ENCODE results near the gene NPIPB12.
"Not testable (repeated sequence)": the region's sequence is repeated elsewhere in the genome, so short reads cannot be mapped to it uniquely, and the experiment has no call there.

The NPIPB12 gene

DNA sequence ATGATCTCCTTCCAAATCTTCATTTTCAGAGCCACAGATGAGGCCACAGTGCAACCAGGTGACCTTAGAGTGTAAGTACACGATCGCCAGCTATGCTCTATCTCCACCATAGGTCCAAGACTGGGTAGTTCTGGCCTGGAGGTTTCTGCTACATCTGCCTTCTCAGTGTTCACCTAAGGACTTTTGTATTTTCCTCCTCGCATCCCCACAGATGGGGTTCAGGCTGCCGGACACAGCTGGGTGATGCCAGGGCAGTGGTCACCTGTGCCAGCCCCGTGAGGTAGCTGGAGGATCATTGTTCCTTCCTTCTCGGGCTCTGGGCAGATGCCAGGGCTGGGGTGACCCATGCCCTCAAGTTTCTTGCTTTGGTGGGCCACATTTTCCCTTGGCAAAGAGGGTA lies at the start of gene NPIPB12:
Gene NPIPB12, minus strand, starts transcription at position 101 of the 400 bp plus-strand sequence.
- H3K4me3 Mint-ChIP-seq; H3K36me3 Mint-ChIP-seq (ENCODE audit: low read depth); H3K27ac Mint-ChIP-seq; H3K4me1 Mint-ChIP-seq (ENCODE audit: low read depth); H3K27me3 Mint-ChIP-seq (ENCODE audit: low read depth); H3K9me3 Mint-ChIP-seq: not testable (repeated sequence)

DNA sequence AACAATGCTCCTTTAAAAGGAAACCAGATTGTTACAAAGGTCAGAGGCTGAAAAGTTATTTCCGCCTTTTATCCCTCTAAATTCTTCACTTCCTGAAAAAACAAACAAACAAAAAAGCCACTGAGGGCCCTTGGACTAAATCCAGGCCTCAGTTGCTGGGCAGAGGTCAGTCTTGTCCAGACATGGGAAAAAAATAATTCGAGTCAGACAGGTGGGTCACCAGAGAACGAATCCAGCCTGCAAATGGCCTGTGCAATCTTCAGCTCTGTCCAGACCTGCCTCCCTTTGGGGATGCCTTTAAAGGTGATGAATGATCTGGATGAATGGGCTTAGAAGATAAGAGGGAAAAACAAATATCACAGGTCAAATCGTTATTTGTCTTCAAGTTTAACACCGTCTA lies 15.3 kb upstream of the NPIPB12 start:
- H3K27ac Mint-ChIP-seq; H3K9me3 Mint-ChIP-seq; H3K4me1 Mint-ChIP-seq (ENCODE audit: low read depth); H3K4me3 Mint-ChIP-seq; H3K27me3 Mint-ChIP-seq (ENCODE audit: low read depth); H3K36me3 Mint-ChIP-seq (ENCODE audit: low read depth): not testable (repeated sequence)

DNA sequence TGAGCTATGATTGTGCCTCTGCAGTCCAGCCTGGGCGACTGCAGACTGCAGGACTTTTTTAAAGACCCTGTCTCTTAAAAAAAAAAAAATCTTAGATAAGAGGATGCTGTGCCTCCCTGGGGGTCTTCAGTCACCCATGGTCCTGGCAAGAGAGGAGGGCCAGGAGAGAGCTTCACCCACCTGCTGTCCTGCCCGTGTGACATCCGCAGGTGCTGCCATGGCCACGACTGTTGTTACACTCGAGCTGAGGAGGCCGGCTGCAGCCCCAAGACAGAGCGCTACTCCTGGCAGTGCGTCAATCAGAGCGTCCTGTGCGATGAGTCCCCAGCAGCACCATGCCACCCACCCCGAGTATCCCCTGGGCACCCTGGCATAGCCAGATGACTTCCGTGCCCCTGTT lies 23.9 kb downstream of the NPIPB12 start:
- H3K27me3 Mint-ChIP-seq (ENCODE audit: low read depth); H3K9me3 Mint-ChIP-seq; H3K4me3 Mint-ChIP-seq; H3K36me3 Mint-ChIP-seq (ENCODE audit: low read depth); H3K27ac Mint-ChIP-seq; H3K4me1 Mint-ChIP-seq (ENCODE audit: low read depth): not testable (repeated sequence)

DNA sequence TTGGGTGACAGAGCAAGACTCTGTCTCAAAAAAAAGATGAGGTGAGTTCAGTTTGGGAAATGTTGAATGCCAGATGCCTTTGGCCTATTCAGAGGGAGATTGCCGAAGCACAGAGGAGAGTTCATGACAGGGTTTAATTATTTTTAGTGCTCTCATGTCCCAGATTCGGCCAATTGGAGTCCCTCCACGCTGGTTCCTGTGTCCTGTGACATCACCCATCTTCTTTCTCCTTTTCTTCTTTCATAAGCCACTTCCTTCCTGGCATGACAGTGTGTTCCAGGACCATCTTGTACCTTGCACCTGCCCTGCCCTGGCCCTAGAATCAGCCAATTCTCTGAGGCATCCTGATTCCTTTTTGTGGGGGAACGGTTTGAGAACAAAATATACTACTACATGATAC lies 34.1 kb downstream of the NPIPB12 start:
- not testable (repeated sequence) for H3K27ac Mint-ChIP-seq; H3K27me3 Mint-ChIP-seq (ENCODE audit: low read depth); H3K4me1 Mint-ChIP-seq (ENCODE audit: low read depth); H3K4me3 Mint-ChIP-seq; H3K36me3 Mint-ChIP-seq (ENCODE audit: low read depth); H3K9me3 Mint-ChIP-seq

DNA sequence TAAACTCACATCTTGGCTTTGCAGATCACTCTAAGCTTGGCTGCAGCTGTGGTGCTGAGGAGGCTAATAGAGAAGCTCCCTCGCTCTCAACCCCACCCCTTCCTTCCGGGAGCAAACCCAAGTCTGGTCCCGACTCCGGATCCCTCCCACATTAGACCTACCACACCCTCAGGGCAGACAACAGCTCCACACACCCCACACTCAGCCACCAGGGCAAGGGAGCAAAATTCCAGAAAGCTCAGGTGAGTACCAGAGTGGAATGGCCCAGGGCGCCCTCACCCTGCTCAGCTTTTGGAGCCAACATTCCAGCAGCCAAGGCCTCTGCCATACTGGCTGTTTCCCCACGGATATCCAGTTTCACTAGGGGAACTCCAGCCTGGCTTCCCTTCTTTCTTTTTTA lies 36.5 kb downstream of the NPIPB12 start:
- not testable (repeated sequence) for H3K4me1 Mint-ChIP-seq (ENCODE audit: low read depth); H3K27me3 Mint-ChIP-seq (ENCODE audit: low read depth); H3K27ac Mint-ChIP-seq; H3K4me3 Mint-ChIP-seq; H3K36me3 Mint-ChIP-seq (ENCODE audit: low read depth); H3K9me3 Mint-ChIP-seq

DNA sequence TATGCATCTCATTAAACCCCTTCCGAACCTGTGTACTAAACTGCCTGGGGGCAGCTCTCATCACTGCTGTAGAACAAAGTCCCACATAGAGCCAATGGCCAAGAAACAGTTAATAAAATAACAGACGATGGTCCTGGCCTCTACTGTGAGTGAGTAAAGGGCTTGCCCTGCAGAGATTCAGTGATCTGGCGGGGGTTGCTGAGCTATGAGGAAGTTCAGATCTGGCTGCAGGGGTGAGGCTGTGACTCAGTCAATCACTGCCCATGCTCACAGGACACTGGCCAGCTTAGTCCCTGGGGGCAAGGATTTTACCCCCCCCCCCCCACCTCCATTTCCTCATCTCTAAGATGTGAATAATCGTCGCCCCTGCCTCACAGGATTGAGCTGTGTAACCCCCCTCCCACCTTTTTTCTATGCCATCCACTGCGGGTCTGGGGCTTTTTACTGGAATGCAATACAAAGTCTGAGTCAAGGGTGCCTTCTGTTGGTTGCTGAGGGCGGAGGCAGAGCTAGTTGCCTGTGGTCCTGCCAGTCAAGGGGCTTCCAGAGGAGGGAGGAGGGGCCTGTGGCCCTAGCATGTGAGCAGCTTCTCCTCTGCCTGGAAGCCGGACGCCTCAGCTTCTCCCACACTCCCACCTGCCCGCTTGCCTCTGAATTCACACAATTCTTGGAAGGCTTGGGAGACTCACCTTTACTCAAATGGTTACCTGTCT lies 38.4 kb downstream of the NPIPB12 start:
- H3K36me3 Mint-ChIP-seq (ENCODE audit: low read depth); H3K4me3 Mint-ChIP-seq; H3K27ac Mint-ChIP-seq; H3K27me3 Mint-ChIP-seq (ENCODE audit: low read depth); H3K9me3 Mint-ChIP-seq; H3K4me1 Mint-ChIP-seq (ENCODE audit: low read depth): not testable (repeated sequence)

DNA sequence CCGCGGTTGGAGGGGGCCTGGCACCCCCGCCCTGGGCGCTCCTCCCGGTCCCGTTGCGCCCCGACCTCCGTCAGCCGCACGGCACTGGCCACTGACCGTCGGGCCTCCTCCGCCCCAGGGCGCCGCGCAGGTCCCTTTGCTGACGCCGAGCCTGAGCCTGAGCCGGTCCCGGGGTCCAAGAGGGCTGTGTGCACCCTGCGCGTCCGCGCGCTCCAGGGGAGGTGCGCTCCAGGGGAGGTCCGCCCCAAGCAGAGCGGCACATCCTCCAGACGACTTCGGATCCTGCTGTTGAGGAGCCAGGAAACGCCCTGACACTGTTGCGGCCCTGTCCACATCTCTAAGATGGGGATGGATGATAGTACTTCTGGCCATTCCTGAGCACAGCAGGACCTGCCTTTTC lies 39.3 kb downstream of the NPIPB12 start:
- H3K27me3 Mint-ChIP-seq (ENCODE audit: low read depth); H3K4me3 Mint-ChIP-seq; H3K9me3 Mint-ChIP-seq; H3K27ac Mint-ChIP-seq; H3K4me1 Mint-ChIP-seq (ENCODE audit: low read depth); H3K36me3 Mint-ChIP-seq (ENCODE audit: low read depth): not testable (repeated sequence)

DNA sequence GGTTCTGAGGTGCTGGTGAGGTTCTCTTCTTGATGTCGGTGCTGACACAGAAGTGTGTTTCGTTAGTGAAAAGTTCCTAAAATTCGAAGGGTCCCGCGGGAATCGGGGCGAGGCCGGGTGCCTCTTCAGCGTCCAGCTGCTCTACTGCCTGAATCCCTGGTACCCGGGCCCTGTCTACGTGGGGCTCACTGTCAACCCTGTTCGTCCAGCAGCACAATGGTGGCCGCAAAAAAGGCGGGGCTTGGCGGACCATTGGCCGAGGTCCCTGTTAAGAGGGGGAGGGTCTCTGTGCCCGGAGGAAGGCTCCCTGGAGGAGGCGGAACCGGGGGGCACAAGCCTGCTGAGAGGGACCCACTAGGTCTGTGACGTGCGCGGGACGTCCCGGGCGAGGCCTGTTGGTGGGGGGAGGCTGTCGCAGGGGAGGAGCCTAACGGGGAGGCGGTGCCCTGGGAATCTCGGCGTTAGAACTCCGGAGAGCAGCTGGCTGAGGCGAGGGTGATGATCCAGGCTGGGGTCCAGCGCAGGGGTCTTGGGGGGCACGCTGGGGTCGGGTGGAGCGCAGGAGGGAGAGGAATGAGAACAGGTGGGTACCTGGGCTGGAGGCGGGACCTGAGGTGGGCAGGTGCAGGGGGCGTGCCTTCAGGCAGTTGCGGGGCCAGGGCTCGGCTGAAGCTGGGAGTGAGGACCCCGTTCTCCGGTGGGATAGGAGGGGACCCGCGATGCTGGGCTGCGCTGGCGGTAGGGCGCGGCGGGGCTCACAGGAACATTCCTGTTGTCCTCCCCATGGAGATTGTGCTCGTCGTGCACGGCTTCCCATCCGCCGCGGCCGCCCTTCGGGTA lies 40.0 kb downstream of the NPIPB12 start:
- H3K27ac Mint-ChIP-seq = not testable (repeated sequence)

DNA sequence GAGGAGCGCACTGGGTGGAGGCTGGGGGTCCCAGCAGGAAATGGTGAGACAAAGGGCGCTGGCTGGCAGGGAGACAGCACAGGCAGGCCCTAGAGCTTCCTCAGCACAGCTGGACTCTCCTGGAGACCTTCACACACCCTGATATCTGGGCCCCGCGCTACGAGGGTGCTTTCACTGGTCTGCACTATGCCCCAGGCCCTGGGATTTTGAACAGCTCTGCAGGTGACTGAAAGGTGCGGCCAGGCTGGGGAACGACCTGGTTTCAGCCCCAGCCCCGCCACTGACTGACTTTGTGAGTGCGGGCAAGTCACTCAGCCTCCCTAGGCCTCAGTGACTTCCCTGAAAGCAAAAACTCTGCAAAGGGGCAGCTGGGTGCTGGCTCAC lies 45.6 kb downstream of the NPIPB12 start:
- H3K27me3 Mint-ChIP-seq (ENCODE audit: low read depth); H3K4me1 Mint-ChIP-seq (ENCODE audit: low read depth); H3K4me3 Mint-ChIP-seq; H3K27ac Mint-ChIP-seq; H3K9me3 Mint-ChIP-seq; H3K36me3 Mint-ChIP-seq (ENCODE audit: low read depth): not testable (repeated sequence)

More for the DNA sequence above, 40.0 kb downstream of the NPIPB12 start:
- not testable (repeated sequence) for H3K4me3 Mint-ChIP-seq; H3K4me1 Mint-ChIP-seq (ENCODE audit: low read depth); H3K36me3 Mint-ChIP-seq (ENCODE audit: low read depth); H3K27me3 Mint-ChIP-seq (ENCODE audit: low read depth); H3K9me3 Mint-ChIP-seq

DNA sequence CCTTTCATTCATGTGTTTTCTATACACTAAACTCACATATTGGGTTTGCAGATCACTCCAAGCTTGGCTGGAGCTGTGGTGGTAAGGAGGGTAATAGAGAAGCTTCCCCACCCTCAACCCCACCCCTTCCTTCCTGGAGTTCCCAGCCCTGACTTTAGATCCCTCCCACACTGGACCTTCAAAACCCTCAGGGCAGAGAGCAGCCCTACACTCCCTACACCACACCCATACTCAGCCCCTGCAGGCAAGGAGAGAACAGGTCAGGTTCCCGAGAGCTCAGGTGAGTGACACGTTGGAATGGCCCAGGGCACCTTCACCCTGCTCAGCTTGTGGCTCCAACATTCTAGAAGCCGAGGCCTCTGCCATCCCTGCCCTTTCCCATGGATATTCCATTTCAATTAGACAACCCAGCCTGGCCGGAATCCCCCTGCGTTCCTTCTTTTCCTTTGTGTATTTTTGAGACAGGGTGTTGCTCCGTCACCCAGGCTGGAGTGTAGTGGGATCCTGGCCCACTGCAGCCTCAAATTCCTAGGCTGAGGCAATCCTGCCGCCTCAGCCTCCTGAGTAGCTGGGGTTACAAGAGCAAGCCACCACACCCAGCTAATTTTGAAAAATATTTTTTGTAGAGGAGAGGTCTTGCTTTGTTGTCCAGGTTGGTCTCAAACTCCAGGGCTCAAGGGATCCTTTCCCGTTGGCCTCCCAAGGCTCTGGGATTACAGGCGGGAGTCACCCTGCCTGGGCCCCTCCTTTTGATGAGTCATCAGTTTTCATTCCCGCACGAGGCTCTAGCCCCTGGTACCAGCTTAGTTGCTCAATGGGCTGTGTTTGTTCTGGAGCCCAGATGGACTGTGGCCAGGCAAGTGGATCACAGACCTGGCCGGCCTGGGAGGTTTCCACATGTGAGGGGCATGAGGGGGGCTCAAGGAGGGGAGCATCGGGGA lies 46.2 kb downstream of the NPIPB12 start, which contains the start of gene SULT1A4:
Gene SULT1A4, plus strand, starts transcription at position 208 of the 941 bp plus-strand sequence. CDS start 1,473 bp downstream, outside the sequence.
- H3K4me3 Mint-ChIP-seq; H3K9me3 Mint-ChIP-seq; H3K27me3 Mint-ChIP-seq (ENCODE audit: low read depth); H3K4me1 Mint-ChIP-seq (ENCODE audit: low read depth); H3K36me3 Mint-ChIP-seq (ENCODE audit: low read depth); H3K27ac Mint-ChIP-seq: not testable (repeated sequence)

DNA sequence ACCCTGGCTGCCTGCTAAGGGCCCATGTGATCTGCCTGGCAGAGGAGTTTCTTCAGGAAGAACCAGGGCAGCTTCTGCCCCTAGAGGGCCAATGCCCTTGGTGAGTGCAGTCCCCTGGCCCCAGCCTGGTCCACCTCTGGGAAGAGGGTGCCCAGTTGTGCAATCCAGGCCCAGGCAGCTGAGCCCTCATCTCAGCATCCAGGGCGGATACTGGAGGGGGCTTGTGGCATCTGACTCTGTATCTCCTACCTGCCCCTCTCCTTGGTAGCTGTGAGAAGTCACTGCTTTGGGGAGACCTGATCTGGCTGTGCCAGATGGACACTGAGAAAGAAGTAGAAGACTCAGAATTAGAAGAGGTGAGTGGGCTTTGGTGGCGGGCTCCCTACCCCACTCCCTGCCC lies 48.5 kb downstream of the NPIPB12 start:
- H3K4me1 Mint-ChIP-seq (ENCODE audit: low read depth); H3K9me3 Mint-ChIP-seq: not testable (repeated sequence)

DNA sequence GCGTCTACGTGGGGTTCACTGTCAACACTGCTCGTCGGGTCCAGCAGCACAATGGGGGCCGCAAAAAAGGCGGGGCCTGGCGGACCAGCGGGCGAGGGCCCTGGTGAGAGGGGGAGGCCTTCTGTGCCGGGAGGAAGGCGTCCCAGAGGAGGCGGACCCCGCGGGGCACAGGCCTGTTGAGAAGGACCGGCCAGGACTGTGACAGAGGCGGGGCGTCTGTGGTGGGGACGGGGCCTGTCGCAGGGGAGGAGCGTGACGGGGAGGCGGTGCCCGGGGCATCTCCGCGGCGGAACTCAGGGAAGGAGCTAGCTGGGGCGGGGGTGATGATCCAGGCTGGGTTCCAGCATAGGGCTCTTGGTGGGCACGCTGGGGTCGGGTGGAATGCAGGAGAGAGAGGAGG lies 51.4 kb downstream of the NPIPB12 start:
- H3K27ac Mint-ChIP-seq; H3K4me3 Mint-ChIP-seq; H3K4me1 Mint-ChIP-seq (ENCODE audit: low read depth); H3K27me3 Mint-ChIP-seq (ENCODE audit: low read depth); H3K36me3 Mint-ChIP-seq (ENCODE audit: low read depth); H3K9me3 Mint-ChIP-seq: not testable (repeated sequence)

More for the DNA sequence above, 48.5 kb downstream of the NPIPB12 start:
- H3K36me3 Mint-ChIP-seq (ENCODE audit: low read depth); H3K27me3 Mint-ChIP-seq (ENCODE audit: low read depth); H3K4me3 Mint-ChIP-seq; H3K27ac Mint-ChIP-seq: not testable (repeated sequence)

DNA sequence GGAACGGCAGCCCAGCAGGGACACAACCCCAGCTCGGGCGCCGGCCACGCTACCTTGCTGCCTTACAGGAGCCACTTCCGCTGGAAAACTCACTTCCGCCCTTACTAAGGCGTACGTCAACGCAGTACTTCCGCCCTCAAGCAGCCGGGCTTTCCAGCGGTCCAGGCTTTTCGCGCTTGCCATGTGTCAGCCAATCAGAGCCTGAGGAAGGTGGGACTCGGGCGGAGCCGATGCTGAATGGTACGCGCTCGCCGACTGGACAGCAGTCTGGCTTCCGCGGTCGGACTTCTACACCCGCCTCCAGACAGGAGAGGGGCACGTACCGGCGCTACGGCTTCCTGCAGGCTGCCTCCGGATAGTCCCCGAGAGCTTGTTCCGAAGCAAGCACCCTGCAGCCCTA lies 51.9 kb downstream of the NPIPB12 start, which contains the start of the genes BOLA2 and SLX1B:
Gene BOLA2, minus strand, starts transcription at position 83 of the 400 bp plus-strand sequence. CDS start 98 bp downstream, outside the sequence.
Gene SLX1B, plus strand, starts transcription at position 265 of the 400 bp plus-strand sequence.
- not testable (repeated sequence) for H3K9me3 Mint-ChIP-seq; H3K4me3 Mint-ChIP-seq; H3K27me3 Mint-ChIP-seq (ENCODE audit: low read depth); H3K36me3 Mint-ChIP-seq (ENCODE audit: low read depth); H3K4me1 Mint-ChIP-seq (ENCODE audit: low read depth); H3K27ac Mint-ChIP-seq

DNA sequence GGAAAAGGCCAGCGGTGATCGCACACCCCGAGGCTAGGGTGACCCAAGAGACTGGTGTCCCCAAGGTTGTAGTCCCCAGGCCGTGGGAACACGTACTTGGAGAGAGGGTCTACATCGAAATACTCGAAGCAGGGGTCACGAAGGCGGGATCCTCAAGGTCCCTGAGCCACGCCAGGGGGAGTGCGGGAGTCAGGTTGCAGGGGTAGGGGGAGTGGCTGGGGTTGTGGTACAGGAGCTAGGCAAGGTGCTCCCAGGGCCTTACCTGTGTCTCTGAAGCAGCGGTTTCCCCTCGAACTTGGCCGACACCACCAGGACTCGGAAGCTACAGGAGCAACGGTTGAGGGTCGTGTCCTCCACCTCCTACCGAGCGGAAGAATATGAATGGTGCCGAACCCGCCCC lies 52.5 kb downstream of the NPIPB12 start:
- H3K4me1 Mint-ChIP-seq (ENCODE audit: low read depth); H3K4me3 Mint-ChIP-seq; H3K27me3 Mint-ChIP-seq (ENCODE audit: low read depth); H3K27ac Mint-ChIP-seq; H3K36me3 Mint-ChIP-seq (ENCODE audit: low read depth); H3K9me3 Mint-ChIP-seq: not testable (repeated sequence)

All from T-helper 1 cell treated with Interleukin-12 subunit alpha and Interleukin-12 subunit beta and Interleukin-4 antibody, amounts not matched to agents 30 μg/mL and 1 μg/mL, for 36 hours (primary cell).